SH-SY5Y (cell line): ENCODE data around the gene KIF18B.

Experiments used
- GATA2 ChIP-seq: IDR thresholded peaks from 2 replicates; pipeline ENCODE4 v1.6.1; 2011; ENCODE audit warnings: mild to moderate bottlenecking, low read depth, low read length
- GATA3 ChIP-seq: IDR thresholded peaks from 2 replicates; pipeline ENCODE4 v1.6.1; 2011; ENCODE audit warnings: low read depth, mild to moderate bottlenecking, low read length, moderate library complexity

Gene KIF18B

GRCh38 chr17:44922746-44923470, 24.7 kb downstream of the KIF18B start:
- TF ChIP-seq GATA3, result no peak
- peak; percentile 58 for TF ChIP-seq GATA2

GRCh38 chr17:44922136-44922535, 25.4 kb downstream of the KIF18B start:
- TF ChIP-seq GATA3, result no peak
- TF ChIP-seq GATA2, result no peak

- TF ChIP-seq GATA3 (no peak), GATA2 (no peak)
Observed at GRCh38 chr17:44921122-44921882, 26.3 kb downstream of the KIF18B start.

GRCh38 chr17:44920565-44920940, 27.0 kb downstream of the KIF18B start:
- TF ChIP-seq GATA3 (no peak), GATA2 (no peak)

GRCh38 chr17:44919885-44920564, 27.5 kb downstream of the KIF18B start:
- TF ChIP-seq GATA2 (no peak), GATA3 (no peak)

- no peak for TF ChIP-seq GATA2
- TF ChIP-seq GATA3, result no peak
Observed at GRCh38 chr17:44919411-44919810, 28.2 kb downstream of the KIF18B start.

- TF ChIP-seq GATA3 (no peak), GATA2 (no peak)
Observed at GRCh38 chr17:44918006-44918405, 29.6 kb downstream of the KIF18B start.

GRCh38 chr17:44917456-44917855, 30.1 kb downstream of the KIF18B start:
- TF ChIP-seq GATA3 (no peak), GATA2 (no peak)

GRCh38 chr17:44916781-44917241, 30.8 kb downstream of the KIF18B start:
- TF ChIP-seq GATA3, result no peak
- no peak for TF ChIP-seq GATA2

GRCh38 chr17:44915862-44916780, 31.5 kb downstream of the KIF18B start:
- no peak for TF ChIP-seq GATA3
- no peak for TF ChIP-seq GATA2

GRCh38 chr17:44915321-44915726, 32.2 kb downstream of the KIF18B start, which contains the start of gene GFAP:
Gene GFAP, minus strand, starts transcription at chr17:44915500. Its CDS starts 14 bp downstream, at chr17:44915486.
- TF ChIP-seq GATA2 (no peak), GATA3 (no peak)

GRCh38 chr17:44914698-44915271, 32.8 kb downstream of the KIF18B start:
- TF ChIP-seq GATA2 (no peak), GATA3 (no peak)

- TF ChIP-seq GATA3, result no peak
- no peak for TF ChIP-seq GATA2
Observed at GRCh38 chr17:44914148-44914547, 33.4 kb downstream of the KIF18B start.
